ENCODE results near the gene FAM171A1.
"Not testable (repeated sequence)": the region's sequence is repeated elsewhere in the genome, so short reads cannot be mapped to it uniquely, and the experiment has no call there.

The FAM171A1 gene

GRCh38 chr10:15344876-15345285 is 26.2 kb downstream of the FAM171A1 start:
- DNase-seq (ENCODE audit: low spot score), result no peak

GRCh38 chr10:15344256-15344875 is 26.7 kb downstream of the FAM171A1 start:
- DNase-seq (ENCODE audit: low spot score), result no peak

- no peak for DNase-seq (ENCODE audit: low spot score)
Measured at GRCh38 chr10:15342970-15343369, 28.1 kb downstream of the FAM171A1 start.

GRCh38 chr10:15341502-15342128 is 29.5 kb downstream of the FAM171A1 start:
- no peak for DNase-seq (ENCODE audit: low spot score)

GRCh38 chr10:15339892-15340291 is 31.2 kb downstream of the FAM171A1 start:
- no peak for DNase-seq (ENCODE audit: low spot score)

- not testable (repeated sequence) for DNase-seq (ENCODE audit: low spot score)
Measured at GRCh38 chr10:15337441-15337923, 33.6 kb downstream of the FAM171A1 start.

GRCh38 chr10:15336211-15336610 is 34.9 kb downstream of the FAM171A1 start:
- no peak for DNase-seq (ENCODE audit: low spot score)

GRCh38 chr10:15335508-15335907 is 35.6 kb downstream of the FAM171A1 start:
- no peak for DNase-seq (ENCODE audit: low spot score)

GRCh38 chr10:15334650-15335323 is 36.3 kb downstream of the FAM171A1 start:
- DNase-seq (ENCODE audit: low spot score), result no peak

GRCh38 chr10:15333909-15334649 is 37.0 kb downstream of the FAM171A1 start:
- no peak for DNase-seq (ENCODE audit: low spot score)

GRCh38 chr10:15333181-15333580 is 37.9 kb downstream of the FAM171A1 start:
- DNase-seq (ENCODE audit: low spot score), result not testable (repeated sequence)

- no peak for DNase-seq (ENCODE audit: low spot score)
Measured at GRCh38 chr10:15331461-15331860, 39.6 kb downstream of the FAM171A1 start.

GRCh38 chr10:15329437-15329836 is 41.7 kb downstream of the FAM171A1 start:
- no peak for DNase-seq (ENCODE audit: low spot score)

- DNase-seq (ENCODE audit: low spot score), result no peak
Measured at GRCh38 chr10:15325944-15326284, 45.2 kb downstream of the FAM171A1 start.

GRCh38 chr10:15325243-15325943 is 45.7 kb downstream of the FAM171A1 start:
- no peak for DNase-seq (ENCODE audit: low spot score)

- no peak for DNase-seq (ENCODE audit: low spot score)
Measured at GRCh38 chr10:15324611-15325010, 46.5 kb downstream of the FAM171A1 start.

GRCh38 chr10:15324113-15324512 is 47.0 kb downstream of the FAM171A1 start:
- no peak for DNase-seq (ENCODE audit: low spot score)

GRCh38 chr10:15322356-15322755 is 48.7 kb downstream of the FAM171A1 start:
- no peak for DNase-seq (ENCODE audit: low spot score)

- peak; percentile 83 for DNase-seq (ENCODE audit: low spot score)
Measured at GRCh38 chr10:15321431-15322341, 49.4 kb downstream of the FAM171A1 start.

GRCh38 chr10:15320522-15321203 is 50.4 kb downstream of the FAM171A1 start:
- DNase-seq (ENCODE audit: low spot score), result no peak
